K562 (cell line): ENCODE results near the gene OR4D2. TPM values are rescaled to one million over a fixed set of nuclear protein-coding genes. Genes with fewer than 3 reads are reported as not detected.

Experiments used
- ATAC-seq: fragments of 200-7000 bp; cut with Tn5 transposase; 3 replicates; pipeline ENCODE4 v1.9.1; 2020; ENCODE audit warnings: moderate library complexity
- BruUV-seq: library from RNA; stranded (reverse); fragments of 400-500 nt; replicated peaks from 2 replicates; lab custom pipeline; 2021; lab: Mats Ljungman, UMichigan
- CTCF ChIA-PET: fragments of 300-600 bp; formaldehyde crosslinking; extraction: SDS; loops from one replicate; lab custom pipeline; 2021; ENCODE audit warnings: low intra/inter-chr PET ratio; lab: Yijun Ruan, JAX
- POLR2A ChIA-PET: fragments of 300-600, 350-650 bp; sonication (Branson Sonifier 250); formaldehyde crosslinking; extraction: SDS; loops from one replicate; lab custom pipeline; 2021; ENCODE audit warnings: antibody characterized with exemption, inconsistent platforms; lab: Yijun Ruan, JAX
- DNase-seq, 4 experiments: peaks; one replicate each; pipeline versions ENCODE4 v3.0.0 to v3.0.0-alpha.2; 2011 to 2018; ENCODE audit warnings: low spot score in 3 of 4, mixed read lengths in 3 of 4; ENCODE audit errors: extremely low read depth in 1 of 4
- FAIRE-seq: peaks from 2 replicates; lab custom pipeline; 2011; peaks lifted over from hg19 to GRCh38; lab: Jason Lieb, UNC
- H2AFZ ChIP-seq: 2 replicates; pipeline ENCODE4 v1.6.0; 2011; ENCODE audit warnings: low read depth, low read length, control low read depth, inconsistent platforms
- H3K27ac ChIP-seq: fragments of 200-600 bp; 3 replicates; pipeline ENCODE4 v1.8.0; 2011; ENCODE audit warnings: low read depth, mild to moderate bottlenecking, control low read depth, inconsistent platforms, low read length, moderate library complexity, mixed read lengths; ENCODE audit errors: extremely low read depth
- H3K27me3 ChIP-seq, 2 experiments: fragments of 300-600 bp in 1 of 2; 2 replicates in 1 of 2; 3 replicates in 1 of 2; pipeline versions ENCODE4 v1.6.0 to v1.8.0; 2011; ENCODE audit warnings: inconsistent platforms in 2 of 2, low read length in 2 of 2, mild to moderate bottlenecking in 1 of 2, mixed read lengths in 1 of 2, moderate library complexity in 1 of 2; ENCODE audit not compliant: control insufficient read depth in 2 of 2, insufficient read depth in 2 of 2
- H3K36me3 ChIP-seq: fragments of 300-600 bp; 3 replicates; pipeline ENCODE4 v1.8.0; 2011; ENCODE audit warnings: mild to moderate bottlenecking, low read length, inconsistent platforms; ENCODE audit not compliant: control insufficient read depth, insufficient read depth
- H3K4me1 ChIP-seq, 2 experiments: fragments of 200-600 bp in 1 of 2; replicated peaks in 1 of 2; 2 replicates in 1 of 2; 3 replicates in 1 of 2; pipeline versions ENCODE4 v1.5.1 to v1.8.0; 2011; ENCODE audit warnings: inconsistent platforms in 2 of 2, low read length in 2 of 2, mild to moderate bottlenecking in 1 of 2, mixed read lengths in 1 of 2, moderate library complexity in 1 of 2; ENCODE audit not compliant: control insufficient read depth in 2 of 2, insufficient read depth in 2 of 2
- H3K4me2 ChIP-seq: 2 replicates; pipeline ENCODE4 v1.6.1; 2011; ENCODE audit warnings: low read length, control low read depth, inconsistent platforms, mixed read lengths; ENCODE audit not compliant: insufficient read depth
- H3K4me3 ChIP-seq: fragments of 200-600 bp; sonication (generic), shearing (Covaris generic); 2 replicates; pipeline ENCODE4 v1.5.1; 2016; ENCODE audit warnings: control low read depth, inconsistent platforms
- H3K79me2 ChIP-seq: fragments of 200-600 bp; 3 replicates; pipeline ENCODE4 v1.8.0; 2011; ENCODE audit warnings: low read length, inconsistent platforms; ENCODE audit not compliant: control insufficient read depth, insufficient read depth
- H3K9ac ChIP-seq, 2 experiments: 2 replicates each; pipeline versions ENCODE4 v1.6.0 to v1.6.1; 2011; ENCODE audit warnings: low read depth in 2 of 2, low read length in 2 of 2, control low read depth in 1 of 2, inconsistent platforms in 1 of 2, mild to moderate bottlenecking in 1 of 2, mixed read lengths in 1 of 2; ENCODE audit not compliant: insufficient read depth in 1 of 2
- H3K9me1 ChIP-seq: one replicate; pipeline ENCODE4 v1.6.0; 2011; ENCODE audit warnings: inconsistent platforms, mild to moderate bottlenecking, low read length, moderate library complexity; ENCODE audit not compliant: control insufficient read depth, insufficient read depth
- H3K9me3 ChIP-seq: replicated peaks from 2 replicates; pipeline ENCODE4 v1.5.1; 2011; ENCODE audit warnings: low read depth, low read length, inconsistent platforms; ENCODE audit not compliant: control insufficient read depth, insufficient read depth
- H4K20me1 ChIP-seq: replicated peaks from 2 replicates; pipeline ENCODE4 v1.6.1; 2011; ENCODE audit warnings: low read length, inconsistent platforms, mixed read lengths; ENCODE audit not compliant: control insufficient read depth, insufficient read depth
- CCNT2 ChIP-seq: IDR thresholded peaks from 2 replicates; pipeline ENCODE4 v1.6.1; 2011; ENCODE audit warnings: borderline replicate concordance, low read depth, mild to moderate bottlenecking, moderate library complexity, mixed read lengths, low read length; ENCODE audit not compliant: insufficient read length; ENCODE audit errors: extremely low read depth
- ESRRA ChIP-seq: fragments of 450-650 bp; IDR thresholded peaks from 2 replicates; pipeline ENCODE4 v1.6.1; 2014; ENCODE audit warnings: low read depth, mild to moderate bottlenecking, moderate library complexity, borderline replicate concordance
- GABPB1 ChIP-seq: sonication (generic); formaldehyde crosslinking; IDR thresholded peaks from 2 replicates; pipeline ENCODE4 v1.8.0; 2022; ENCODE audit warnings: mild to moderate bottlenecking, missing genetic modification reagents
- IRF1 ChIP-seq: sonication (generic); formaldehyde crosslinking; IDR thresholded peaks from 2 replicates; pipeline ENCODE4 v1.8.0; 2022; ENCODE audit warnings: missing genetic modification reagents, mild to moderate bottlenecking, borderline replicate concordance
- LEF1 ChIP-seq: fragments of 450-650 bp; IDR thresholded peaks from 2 replicates; pipeline ENCODE4 v1.6.1; 2016; ENCODE audit warnings: mild to moderate bottlenecking
- SNIP1 ChIP-seq: fragments of 450-650 bp; IDR thresholded peaks from 2 replicates; pipeline ENCODE4 v1.7.1; 2017; ENCODE audit warnings: low read depth, mild to moderate bottlenecking
- SOX6 ChIP-seq: fragments of 450-650 bp; IDR thresholded peaks from 2 replicates; pipeline ENCODE4 v1.6.1; 2014; ENCODE audit warnings: mild to moderate bottlenecking
- SRSF1 ChIP-seq: fragments of 200-400 bp; formaldehyde crosslinking; IDR thresholded peaks from 2 replicates; pipeline ENCODE4 v1.6.1; 2017; ENCODE audit warnings: mild to moderate bottlenecking, low read depth, low read length, moderate library complexity
- STAT5A ChIP-seq: IDR thresholded peaks from 2 replicates; pipeline ENCODE4 v1.6.1; 2012; ENCODE audit warnings: low read length, inconsistent platforms, borderline replicate concordance
- ZC3H11A ChIP-seq: IDR thresholded peaks from 2 replicates; pipeline ENCODE4 v1.6.1; 2012; ENCODE audit warnings: low read depth, low read length, improper control_type of control experiment
- ZFP1 ChIP-seq: fragments of 450-650 bp; formaldehyde crosslinking; IDR thresholded peaks from 2 replicates; pipeline ENCODE4 v1.4.0; 2020; ENCODE audit warnings: mild to moderate bottlenecking, mixed read lengths
- WGBS: fragments of 100-300 bp; shearing (Covaris generic); methylation state at CpG from one replicate; pipeline ENCODE4 v1.1.6; 2016; ENCODE audit warnings: low coverage, mixed read lengths; ENCODE audit not compliant: insufficient coverage; ENCODE audit errors: missing lambda C conversion rate; 5-methylcytosine and 5-hydroxymethylcytosine counted together
- in situ Hi-C: fragments of 300-500 bp; cut with MboI; formaldehyde crosslinking; loops from 4 replicates; pipeline ENCODE4 v1.15.0; 2018; ENCODE audit warnings: inconsistent platforms, mixed read lengths
- intact Hi-C: fragments of 100-400 bp; cut with micrococcal nuclease; formaldehyde crosslinking; loops from 2 replicates; pipeline ENCODE4 v1.14.2; 2022
- polyA plus RNA-seq, 8 experiments: library from polyadenylated mRNA; depleted of rRNA in 4 of 8; stranded (reverse) in 5 of 8; unstranded in 3 of 8; fragments of >200 nt; fragmentation: Nextera tagmentation in 2 of 8; fragmentation: Illumina TruSeq in 1 of 8; extraction: Ambion mirVana in 2 of 8; extraction: Trizol in 1 of 8; gene quantifications; 2 replicates each; pipeline versions ENCODE4 v1.2.1 to v1.2.3, GENCODE V29; 2011 to 2014; ENCODE audit warnings: inconsistent platforms in 1 of 8, missing spikeins in 1 of 8
- total RNA-seq, 7 experiments: library from RNA; depleted of rRNA in 6 of 7; stranded (reverse); fragments of >200 nt in 6 of 7; fragmentation: Illumina TruSeq in 2 of 7; extraction: Trizol in 2 of 7; gene quantifications; 2 replicates each; pipeline versions ENCODE4 v1.2.1 to v1.2.3, GENCODE V29; 2011 to 2021; ENCODE audit warnings: low replicate concordance in 1 of 7
- TF ChIP-seq, protein P1 (sequence below): sonication (generic); formaldehyde crosslinking; IDR thresholded peaks from 2 replicates; pipeline ENCODE4 v1.8.0; 2022; ENCODE audit warnings: mild to moderate bottlenecking, low read depth, missing genetic modification reagents
- TF ChIP-seq, protein P2 (sequence below): fragments of 200-800 bp; sonication (Bioruptor generic); IDR thresholded peaks from 2 replicates; pipeline ENCODE4 v1.6.1; 2017; ENCODE audit warnings: missing genetic modification characterization, missing compliant biosample characterization

The OR4D2 gene
- total and polyA plus RNA-seq, 9 of the 15 experiments (the other 6 are each of a cell fraction or from before 2014, with no cell fraction given), result not detected

DNA sequence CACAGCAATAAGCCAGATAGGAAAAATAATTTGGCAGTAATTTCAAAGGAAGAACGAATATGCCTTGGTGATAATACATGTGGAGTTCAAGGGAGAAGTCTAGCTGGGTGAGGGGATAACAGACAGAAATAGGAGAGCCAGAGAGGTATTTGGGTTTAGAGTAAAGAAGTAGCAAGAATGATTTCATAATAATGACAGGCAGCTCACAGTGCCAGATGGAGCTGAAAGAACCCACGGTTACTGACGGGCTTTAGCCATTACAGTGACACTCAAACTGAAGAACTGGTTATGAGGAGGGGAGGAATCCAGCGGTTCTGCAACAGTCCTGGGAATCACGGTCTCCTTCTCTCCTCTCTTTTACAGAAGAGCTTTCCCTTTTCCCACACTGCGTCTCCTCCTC is 16.4 kb upstream of the OR4D2 start:
- Histone ChIP-seq H3K4me3 (no peak overlapping the region), H3K36me3 (no peaks in the 10 kb centered on the region), H3K27me3 (peaks cover 11 to 17% of the 10 kb centered on the region in 2 experiments; a peak in 3 of 5 replicates), H3K9ac (no peak overlapping the region), H2AFZ (no peak overlapping the region), H4K20me1 (no peaks in the 10 kb centered on the region), H3K9me3 (no peaks in the 10 kb centered on the region), H3K27ac (no peak overlapping the region), H3K4me1 (no peaks in the 10 kb centered on the region), H3K9me1 (no peaks in the 10 kb centered on the region), H3K79me2 (no peaks in the 10 kb centered on the region), H3K4me2 (no peak overlapping the region)
- 0% methylated on average over 6 of the region's 6 CpGs for WGBS
- POLR2A ChIA-PET, result no interaction called here
- FAIRE-seq (no peak), ATAC-seq (no peak), DNase-seq (no peak)
- intact Hi-C loops (no loop called here), in situ Hi-C loops (no loop called here)
- no TSS peak for BruUV-seq
- CTCF ChIA-PET, result interaction anchor here (0.6 kb wide), 1 partner anchor 21 kb away, joined by 3 read pairs; no protein-coding TSS in a partner anchor
- TF ChIP-seq ESRRA (no peak), SRSF1 (no peak)
- TF ChIP-seq, protein P1, sequence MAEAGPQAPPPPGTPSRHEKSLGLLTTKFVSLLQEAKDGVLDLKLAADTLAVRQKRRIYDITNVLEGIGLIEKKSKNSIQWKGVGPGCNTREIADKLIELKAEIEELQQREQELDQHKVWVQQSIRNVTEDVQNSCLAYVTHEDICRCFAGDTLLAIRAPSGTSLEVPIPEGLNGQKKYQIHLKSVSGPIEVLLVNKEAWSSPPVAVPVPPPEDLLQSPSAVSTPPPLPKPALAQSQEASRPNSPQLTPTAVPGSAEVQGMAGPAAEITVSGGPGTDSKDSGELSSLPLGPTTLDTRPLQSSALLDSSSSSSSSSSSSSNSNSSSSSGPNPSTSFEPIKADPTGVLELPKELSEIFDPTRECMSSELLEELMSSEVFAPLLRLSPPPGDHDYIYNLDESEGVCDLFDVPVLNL (CRISPR knock-in tag), result no peak

GRCh38 chr17:58153046-58153445 is 13.7 kb upstream of the OR4D2 start:
- Histone ChIP-seq H2AFZ (no peak overlapping the region), H3K36me3 (no peaks in the 10 kb centered on the region), H3K9ac (no peak overlapping the region)
- POLR2A ChIA-PET, result interaction anchor here (1.0 kb wide), 1 partner anchor 95 kb away, joined by 3 read pairs; no protein-coding TSS in a partner anchor
- FAIRE-seq (no peak), DNase-seq (no peak)
- intact Hi-C loops, result no loop called here
- 2% methylated on average over 2 of the region's 2 CpGs for WGBS
- TF ChIP-seq IRF1 (CRISPR knock-in tag), result no peak
- no peak for TF ChIP-seq SNIP1
- no peak for TF ChIP-seq GABPB1 (CRISPR knock-in tag)
- TF ChIP-seq CCNT2, result no peak
- TF ChIP-seq STAT5A, result no peak
- TF ChIP-seq ZC3H11A, result no peak
- TF ChIP-seq SOX6, result no peak
- TF ChIP-seq ZFP1, result no peak
- TF ChIP-seq, protein P2, sequence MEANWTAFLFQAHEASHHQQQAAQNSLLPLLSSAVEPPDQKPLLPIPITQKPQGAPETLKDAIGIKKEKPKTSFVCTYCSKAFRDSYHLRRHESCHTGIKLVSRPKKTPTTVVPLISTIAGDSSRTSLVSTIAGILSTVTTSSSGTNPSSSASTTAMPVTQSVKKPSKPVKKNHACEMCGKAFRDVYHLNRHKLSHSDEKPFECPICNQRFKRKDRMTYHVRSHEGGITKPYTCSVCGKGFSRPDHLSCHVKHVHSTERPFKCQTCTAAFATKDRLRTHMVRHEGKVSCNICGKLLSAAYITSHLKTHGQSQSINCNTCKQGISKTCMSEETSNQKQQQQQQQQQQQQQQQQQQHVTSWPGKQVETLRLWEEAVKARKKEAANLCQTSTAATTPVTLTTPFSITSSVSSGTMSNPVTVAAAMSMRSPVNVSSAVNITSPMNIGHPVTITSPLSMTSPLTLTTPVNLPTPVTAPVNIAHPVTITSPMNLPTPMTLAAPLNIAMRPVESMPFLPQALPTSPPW (CRISPR knock-in tag), result no peak
- TF ChIP-seq LEF1, result no peak
- TF ChIP-seq, all 486 proteins: peak for 0
- no peak overlapping the region for H3K4me2 ChIP-seq
- no peak overlapping the region for H3K27ac ChIP-seq
- no peaks in the 10 kb centered on the region for H3K9me3 ChIP-seq
- no peaks in the 10 kb centered on the region for H3K79me2 ChIP-seq
- BruUV-seq, result no TSS peak
- CTCF ChIA-PET, result no interaction called here
- H3K27me3 ChIP-seq, result peaks cover 29 to 41% of the 10 kb centered on the region in 2 experiments
- H3K9me1 ChIP-seq, result no peaks in the 10 kb centered on the region
- no peak overlapping the region for H3K4me3 ChIP-seq
- no peaks in the 10 kb centered on the region for H4K20me1 ChIP-seq
- no peak for ATAC-seq
- peaks cover 0 to 7% of the 10 kb centered on the region in 2 experiments; a peak in 2 of 5 replicates for H3K4me1 ChIP-seq
- in situ Hi-C loops, result no loop called here
